DLD1 (cell line): ENCODE results near the gene TBC1D9B.
"Not testable (repeated sequence)": the region's sequence is repeated elsewhere in the genome, so short reads cannot be mapped to it uniquely, and the experiment has no call there.

Source experiments
- in situ Hi-C: cut with HindIII; loops from 2 replicates; pipeline ENCODE4 v1.10.0; 2017; ENCODE audit warnings: low sequenced_read_pairs

Gene TBC1D9B

GRCh38 chr5:179840321-179840720 is 67.4 kb downstream of the TBC1D9B start:
- in situ Hi-C loops = no loop called here

GRCh38 chr5:179839328-179840256 is 68.1 kb downstream of the TBC1D9B start:
- in situ Hi-C loops = no loop called here

GRCh38 chr5:179837076-179838011 is 70.4 kb downstream of the TBC1D9B start:
- in situ Hi-C loops = no loop called here

GRCh38 chr5:179836225-179837019 is 71.3 kb downstream of the TBC1D9B start:
- in situ Hi-C loops = no loop called here

- in situ Hi-C loops = not testable (repeated sequence)
Measured at GRCh38 chr5:179834871-179835270, 72.8 kb downstream of the TBC1D9B start.

GRCh38 chr5:179834120-179834519 is 73.6 kb downstream of the TBC1D9B start:
- in situ Hi-C loops = no loop called here

GRCh38 chr5:179833709-179834070 is 74.0 kb downstream of the TBC1D9B start:
- in situ Hi-C loops = no loop called here

GRCh38 chr5:179833056-179833708 is 74.5 kb downstream of the TBC1D9B start:
- in situ Hi-C loops = no loop called here

GRCh38 chr5:179832039-179832745 is 75.5 kb downstream of the TBC1D9B start:
- in situ Hi-C loops = no loop called here

- in situ Hi-C loops = no loop called here
Measured at GRCh38 chr5:179830818-179831468, 76.8 kb downstream of the TBC1D9B start.

GRCh38 chr5:179829732-179830435 is 77.8 kb downstream of the TBC1D9B start:
- in situ Hi-C loops = no loop called here

GRCh38 chr5:179828756-179829421 is 78.8 kb downstream of the TBC1D9B start:
- in situ Hi-C loops = no loop called here

- in situ Hi-C loops = no loop called here
Measured at GRCh38 chr5:179827680-179828079, 80.0 kb downstream of the TBC1D9B start.

- in situ Hi-C loops = no loop called here
Measured at GRCh38 chr5:179825655-179826182, 82.0 kb downstream of the TBC1D9B start.

- in situ Hi-C loops = no loop called here
Measured at GRCh38 chr5:179824745-179825112, 83.0 kb downstream of the TBC1D9B start.

GRCh38 chr5:179823937-179824744 is 83.6 kb downstream of the TBC1D9B start:
- in situ Hi-C loops = no loop called here

- in situ Hi-C loops = no loop called here
Measured at GRCh38 chr5:179822444-179822990, 85.2 kb downstream of the TBC1D9B start.
